Endothelial cell of umbilical vein (primary cell): ENCODE results near the gene RAP2A. TPM values are rescaled to one million over a fixed set of nuclear protein-coding genes. Genes with fewer than 3 reads are reported as not detected.

Source experiments
- BruUV-seq: library from RNA; stranded (reverse); fragments of 400-500 nt; replicated peaks from 2 replicates; lab custom pipeline; 2021; lab: Mats Ljungman, UMichigan
- CTCF ChIA-PET: fragments of 300-600, 350-600 bp; sonication (Branson Sonifier 250); formaldehyde crosslinking; loops from one replicate; lab custom pipeline; 2021; ENCODE audit warnings: antibody characterized with exemption, inconsistent platforms; lab: Charles Lee
- POLR2A ChIA-PET: fragments of 300-600, 350-600 bp; sonication (Branson Sonifier 250); formaldehyde crosslinking; loops from one replicate; lab custom pipeline; 2021; ENCODE audit warnings: antibody characterized with exemption, inconsistent platforms; lab: Charles Lee
- DNase-seq: peaks from one replicate; pipeline ENCODE4 v3.0.0-alpha.2; 2011; ENCODE audit warnings: low read depth, low spot score
- FAIRE-seq: peaks from 2 replicates; lab custom pipeline; 2011; peaks lifted over from hg19 to GRCh38; lab: Jason Lieb, UNC
- H2AFZ ChIP-seq: 2 replicates; pipeline ENCODE4 v1.6.0; 2012; ENCODE audit warnings: low read depth, low read length, control low read depth, inconsistent platforms
- H3K27ac ChIP-seq: 2 replicates; pipeline ENCODE4 v1.5.1; 2011; ENCODE audit warnings: low read depth, mild to moderate bottlenecking, control low read depth, low read length, moderate library complexity; ENCODE audit not compliant: insufficient read depth
- H3K27me3 ChIP-seq, 2 experiments: 2 replicates each; pipeline versions ENCODE4 v1.6.0 to v1.6.1; 2011; ENCODE audit warnings: low read length in 2 of 2, mixed read lengths in 1 of 2; ENCODE audit not compliant: control insufficient read depth in 2 of 2, insufficient read depth in 2 of 2
- H3K36me3 ChIP-seq, 2 experiments: 2 replicates in 1 of 2; 3 replicates in 1 of 2; pipeline ENCODE4 v1.5.1; 2011; ENCODE audit warnings: low read length in 2 of 2, mild to moderate bottlenecking in 1 of 2, moderate library complexity in 1 of 2; ENCODE audit not compliant: control insufficient read depth in 2 of 2, insufficient read depth in 2 of 2; ENCODE audit errors: extremely low read depth in 1 of 2
- H3K4me1 ChIP-seq: 3 replicates; pipeline ENCODE4 v1.5.1; 2011; ENCODE audit warnings: mild to moderate bottlenecking, low read length; ENCODE audit not compliant: control insufficient read depth, insufficient read depth; ENCODE audit errors: extremely low read depth
- H3K4me2 ChIP-seq: 2 replicates; pipeline ENCODE4 v1.6.1; 2011; ENCODE audit warnings: low read length, control low read depth, mixed read lengths; ENCODE audit not compliant: insufficient read depth
- H3K4me3 ChIP-seq, 3 experiments: fragments of 200-600 bp in 1 of 3; sonication (generic), shearing (Covaris generic) in 1 of 3; replicated peaks in 1 of 3; 2 replicates each; pipeline ENCODE4 v1.5.1; 2011 to 2016; ENCODE audit warnings: control low read depth in 3 of 3, low read length in 3 of 3, mild to moderate bottlenecking in 2 of 3, inconsistent platforms in 1 of 3, low read depth in 1 of 3, moderate library complexity in 1 of 3; ENCODE audit not compliant: insufficient read depth in 1 of 3
- H3K79me2 ChIP-seq: 2 replicates; pipeline ENCODE4 v1.6.0; 2012; ENCODE audit warnings: low read length, inconsistent platforms; ENCODE audit not compliant: control insufficient read depth, insufficient read depth
- H3K9ac ChIP-seq: replicated peaks from 2 replicates; pipeline ENCODE3; 2011; ENCODE audit warnings: low read length, control low read depth; ENCODE audit not compliant: insufficient read depth; ENCODE audit errors: extremely low read depth
- H3K9me1 ChIP-seq: replicated peaks from 3 replicates; pipeline ENCODE4 v1.6.0; 2011; ENCODE audit warnings: mild to moderate bottlenecking, low read length; ENCODE audit not compliant: control insufficient read depth, insufficient read depth; ENCODE audit errors: extremely low read depth
- H3K9me3 ChIP-seq: replicated peaks from 2 replicates; pipeline ENCODE4 v1.5.1; 2012; ENCODE audit warnings: low read length, inconsistent platforms; ENCODE audit not compliant: control insufficient read depth, insufficient read depth
- H4K20me1 ChIP-seq: replicated peaks from 2 replicates; pipeline ENCODE3; 2011; ENCODE audit warnings: mild to moderate bottlenecking, low read length; ENCODE audit not compliant: control insufficient read depth, insufficient read depth; ENCODE audit errors: extremely low read depth
- CTCF ChIP-seq, 2 donors: IDR thresholded peaks; 1 replicate in 1 of 2; 2 replicates in 1 of 2; pipeline ENCODE4 v1.5.1; 2011; ENCODE audit warnings: low read length in 2 of 2, mild to moderate bottlenecking in 2 of 2, moderate library complexity in 2 of 2, control low read depth in 1 of 2, inconsistent platforms in 1 of 2, low read depth in 1 of 2; ENCODE audit not compliant: insufficient read depth in 1 of 2; ENCODE audit errors: extremely low read depth in 1 of 2
- EZH2 ChIP-seq: IDR thresholded peaks from 2 replicates; pipeline ENCODE4 v1.6.1; 2012; ENCODE audit warnings: borderline replicate concordance, low read depth, mild to moderate bottlenecking, moderate library complexity, low read length, inconsistent platforms; ENCODE audit not compliant: severe bottlenecking
- FOS ChIP-seq: IDR thresholded peaks from 2 replicates; pipeline ENCODE4 v1.6.1; 2011; ENCODE audit warnings: mild to moderate bottlenecking, low read length, moderate library complexity, borderline replicate concordance; ENCODE audit not compliant: insufficient read depth
- GATA2 ChIP-seq: IDR thresholded peaks from 2 replicates; pipeline ENCODE4 v1.7.0; 2011; ENCODE audit warnings: low read depth, mild to moderate bottlenecking, moderate library complexity, mixed read lengths, low read length; ENCODE audit not compliant: insufficient read length, insufficient read depth
- JUN ChIP-seq: IDR thresholded peaks from 2 replicates; pipeline ENCODE4 v1.6.1; 2011; ENCODE audit warnings: borderline replicate concordance, low read depth; ENCODE audit not compliant: insufficient read length, insufficient read depth
- MAX ChIP-seq: IDR thresholded peaks from 2 replicates; pipeline ENCODE4 v1.6.1; 2011; ENCODE audit not compliant: insufficient read depth, insufficient read length
- MYC ChIP-seq: IDR thresholded peaks from one replicate; pipeline ENCODE4 v1.6.1; 2011; ENCODE audit warnings: mild to moderate bottlenecking, low read depth, low read length
- POLR2A ChIP-seq: IDR thresholded peaks from 2 replicates; pipeline ENCODE4 v1.6.1; 2012; ENCODE audit warnings: low read depth, mild to moderate bottlenecking, control low read depth, low read length
- POLR2AphosphoS5 ChIP-seq: IDR thresholded peaks from 2 replicates; pipeline ENCODE4 v1.6.1; 2012; ENCODE audit warnings: low read depth, mild to moderate bottlenecking, control low read depth, low read length, moderate library complexity; ENCODE audit not compliant: insufficient read depth
- dilution Hi-C: fragments of 300-500 bp; cut with MboI; formaldehyde crosslinking; loops from one replicate; pipeline ENCODE4 v1.15.0; 2019; ENCODE audit warnings: low sequenced_read_pairs; ENCODE audit not compliant: extremely low pct_ligation_motif_present
- intact Hi-C: fragments of 100-400 bp; cut with micrococcal nuclease; formaldehyde crosslinking; loops from one replicate; pipeline ENCODE4 v1.10.0; 2022
- polyA plus RNA-seq, 4 experiments: library from polyadenylated mRNA; depleted of rRNA in 3 of 4; stranded (reverse) in 3 of 4; unstranded in 1 of 4; fragments of >200 nt; gene quantifications; 2 replicates each; pipeline versions ENCODE4 v1.2.1 to v1.2.3, GENCODE V29; 2011 to 2012; ENCODE audit warnings: missing spikeins in 1 of 4
- total RNA-seq: library from RNA; stranded (reverse); gene quantifications from 2 replicates; pipeline ENCODE4 v1.2.3, GENCODE V29; 2021

The RAP2A gene
- total and polyA plus RNA-seq, 2 donors (not counting 3 experiments of a cell fraction or from before 2014, with no cell fraction given) = 7.8 to 44.4 TPM

- Histone ChIP-seq H4K20me1 (no peaks in the 10 kb centered on the region), H3K36me3 (no peaks in the 10 kb centered on the region), H3K4me3 (no peak overlapping the region), H3K4me2 (no peak overlapping the region), H2AFZ (no peak overlapping the region), H3K79me2 (no peaks in the 10 kb centered on the region), H3K9me1 (no peaks in the 10 kb centered on the region), H3K9ac (no peak overlapping the region), H3K4me1 (no peaks in the 10 kb centered on the region), H3K27ac (no peak overlapping the region), H3K27me3 (peaks cover 3% of the 10 kb centered on the region in 2 experiments), H3K9me3 (no peaks in the 10 kb centered on the region)
- no peak for FAIRE-seq
- DNase-seq = no peak
- BruUV-seq = no TSS peak
- POLR2A ChIA-PET = no interaction called here
- CTCF ChIA-PET = interaction anchor here (1.3 kb wide), 1 partner anchor 10 kb away, joined by 3 read pairs; no protein-coding TSS in a partner anchor
- TF ChIP-seq FOS (no peak), POLR2A (no peak), GATA2 (no peak), JUN (no peak), MYC (no peak), MAX (no peak), EZH2 (no peak), POLR2AphosphoS5 (no peak), CTCF (IDR thresholded peaks at IDR 0.05; ENCODE audit: extremely low read depth in 1 of 2, insufficient read depth in 1 of 2, low read depth in 1 of 2, low read length in 2 of 2) (no peak)
- intact Hi-C loops = no loop called here
- dilution Hi-C loops = no loop called here
Measured at GRCh38 chr13:97425590-97425989, 8.4 kb upstream of the RAP2A start.
